ENCODE measurements around the gene THBS2.
"Not testable (repeated sequence)": the region's sequence is repeated elsewhere in the genome, so short reads cannot be mapped to it uniquely, and the experiment has no call there.

THBS2 gene

DNA sequence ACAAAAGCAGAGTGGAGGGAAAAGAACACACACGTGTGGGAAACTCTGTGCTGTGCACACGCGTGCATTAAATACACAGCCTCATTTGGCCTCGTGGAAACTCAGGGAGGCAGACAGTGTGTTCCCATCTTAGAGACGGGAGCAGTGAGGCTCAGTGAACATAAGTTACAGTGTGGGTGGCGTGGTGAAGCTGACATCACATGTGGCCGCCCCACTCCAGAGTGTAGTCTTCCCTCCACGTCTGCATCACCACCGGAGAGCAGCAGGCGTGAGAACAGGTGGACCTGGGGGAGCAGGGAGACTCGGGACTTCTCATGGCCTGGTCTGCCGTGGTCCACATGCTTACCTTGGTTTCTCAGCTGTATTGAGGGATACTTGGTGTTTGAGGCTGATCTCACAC lies 51.7 kb downstream of the THBS2 start:
- no peak overlapping the region for H2AK5ac ChIP-seq (ENCODE audit: low read length)
- no peak overlapping the region for H4K8ac ChIP-seq (ENCODE audit: low read depth, low read length)
- H2BK15ac ChIP-seq (replicated peaks; ENCODE audit: low read depth), result no peak overlapping the region
- no peak overlapping the region for H2BK120ac ChIP-seq (ENCODE audit: low read depth, low read length)
- no peaks in the 10 kb centered on the region for H3K79me2 ChIP-seq (ENCODE audit: control insufficient read depth, insufficient read depth, low read length)
- H2BK5ac ChIP-seq (ENCODE audit: low read length), result no peak overlapping the region
- no peak overlapping the region for H3K4ac ChIP-seq (ENCODE audit: low read depth, low read length)
- no peak overlapping the region for H3K23ac ChIP-seq (ENCODE audit: low read length)
- no peak overlapping the region for H3K4me3 ChIP-seq (ENCODE audit: low read length)
- H3K79me1 ChIP-seq (ENCODE audit: low read length), result no peaks in the 10 kb centered on the region
- H3K56ac ChIP-seq (ENCODE audit: low read length), result no peak overlapping the region
- no peak overlapping the region for H3K4me2 ChIP-seq (ENCODE audit: low read length)
- H3K18ac ChIP-seq (ENCODE audit: low read length), result no peak overlapping the region
- DNase-seq, result no peak
- no peak overlapping the region for H4K5ac ChIP-seq (ENCODE audit: low read length)
- H3K27me3 ChIP-seq (ENCODE audit: insufficient read depth, low read length, poor library complexity), result no peaks in the 10 kb centered on the region
- no peaks in the 10 kb centered on the region for H3K4me1 ChIP-seq (ENCODE audit: control insufficient read depth, low read depth, low read length)
- no peak overlapping the region for H3K27ac ChIP-seq (ENCODE audit: low read depth, low read length)
- no peak overlapping the region for H3K9ac ChIP-seq (ENCODE audit: low read length)
- H3K36me3 ChIP-seq (ENCODE audit: control insufficient read depth, insufficient read depth, low read length), result no peaks in the 10 kb centered on the region
- no CpG with 5 or more reads among the region's 12 CpGs for WGBS (ENCODE audit: extremely low coverage, insufficient coverage, low lambda C conversion rate)

DNA sequence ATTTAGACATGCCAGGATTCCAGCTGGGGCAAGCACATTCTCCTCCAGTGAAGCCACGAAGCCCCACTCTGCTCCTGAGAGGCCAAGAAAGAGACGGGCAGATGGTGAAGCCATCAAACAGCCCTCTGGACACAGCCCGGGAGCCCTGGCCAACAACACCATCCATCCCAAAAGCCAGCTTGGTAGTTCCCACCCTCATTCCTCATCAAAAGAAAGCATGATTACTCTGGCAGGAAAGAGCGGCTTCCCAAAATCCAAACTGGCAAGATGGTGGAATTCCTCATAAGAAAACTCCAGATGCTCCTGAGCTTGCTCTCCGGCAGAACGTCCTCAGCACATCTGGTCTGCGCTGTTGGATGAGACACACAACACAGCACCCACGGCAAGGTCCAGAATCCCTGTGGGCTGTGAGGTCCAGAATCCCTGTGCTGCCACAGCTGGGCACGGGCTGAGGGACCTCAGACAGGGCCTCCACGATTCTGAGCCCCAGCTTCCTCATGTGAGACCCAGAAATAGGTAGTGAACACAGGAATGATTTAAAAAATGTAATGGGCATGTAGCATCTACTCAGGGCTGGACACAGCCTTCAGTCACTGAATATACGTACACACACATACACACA lies 52.6 kb downstream of the THBS2 start:
- H3K27me3 ChIP-seq (ENCODE audit: insufficient read depth, low read length, poor library complexity), result no peaks in the 10 kb centered on the region
- no peak overlapping the region for H3K4me3 ChIP-seq (ENCODE audit: low read length)
- no peak overlapping the region for H4K8ac ChIP-seq (ENCODE audit: low read depth, low read length)
- H3K23ac ChIP-seq (ENCODE audit: low read length), result no peak overlapping the region
- H4K5ac ChIP-seq (ENCODE audit: low read length), result no peak overlapping the region
- no peak overlapping the region for H2AK5ac ChIP-seq (ENCODE audit: low read length)
- no peaks in the 10 kb centered on the region for H3K79me2 ChIP-seq (ENCODE audit: control insufficient read depth, insufficient read depth, low read length)
- no peak overlapping the region for H2BK15ac ChIP-seq (replicated peaks; ENCODE audit: low read depth)
- WGBS (ENCODE audit: extremely low coverage, insufficient coverage, low lambda C conversion rate), result no CpG with 5 or more reads among the region's 11 CpGs
- no peak overlapping the region for H3K18ac ChIP-seq (ENCODE audit: low read length)
- no peaks in the 10 kb centered on the region for H3K79me1 ChIP-seq (ENCODE audit: low read length)
- DNase-seq, result no peak
- no peaks in the 10 kb centered on the region for H3K36me3 ChIP-seq (ENCODE audit: control insufficient read depth, insufficient read depth, low read length)
- no peaks in the 10 kb centered on the region for H3K4me1 ChIP-seq (ENCODE audit: control insufficient read depth, low read depth, low read length)
- H3K4me2 ChIP-seq (ENCODE audit: low read length), result no peak overlapping the region
- no peak overlapping the region for H2BK120ac ChIP-seq (ENCODE audit: low read depth, low read length)
- no peak overlapping the region for H3K9ac ChIP-seq (ENCODE audit: low read length)
- H2BK5ac ChIP-seq (ENCODE audit: low read length), result no peak overlapping the region
- no peak overlapping the region for H3K56ac ChIP-seq (ENCODE audit: low read length)
- H3K4ac ChIP-seq (ENCODE audit: low read depth, low read length), result no peak overlapping the region
- no peak overlapping the region for H3K27ac ChIP-seq (ENCODE audit: low read depth, low read length)

DNA sequence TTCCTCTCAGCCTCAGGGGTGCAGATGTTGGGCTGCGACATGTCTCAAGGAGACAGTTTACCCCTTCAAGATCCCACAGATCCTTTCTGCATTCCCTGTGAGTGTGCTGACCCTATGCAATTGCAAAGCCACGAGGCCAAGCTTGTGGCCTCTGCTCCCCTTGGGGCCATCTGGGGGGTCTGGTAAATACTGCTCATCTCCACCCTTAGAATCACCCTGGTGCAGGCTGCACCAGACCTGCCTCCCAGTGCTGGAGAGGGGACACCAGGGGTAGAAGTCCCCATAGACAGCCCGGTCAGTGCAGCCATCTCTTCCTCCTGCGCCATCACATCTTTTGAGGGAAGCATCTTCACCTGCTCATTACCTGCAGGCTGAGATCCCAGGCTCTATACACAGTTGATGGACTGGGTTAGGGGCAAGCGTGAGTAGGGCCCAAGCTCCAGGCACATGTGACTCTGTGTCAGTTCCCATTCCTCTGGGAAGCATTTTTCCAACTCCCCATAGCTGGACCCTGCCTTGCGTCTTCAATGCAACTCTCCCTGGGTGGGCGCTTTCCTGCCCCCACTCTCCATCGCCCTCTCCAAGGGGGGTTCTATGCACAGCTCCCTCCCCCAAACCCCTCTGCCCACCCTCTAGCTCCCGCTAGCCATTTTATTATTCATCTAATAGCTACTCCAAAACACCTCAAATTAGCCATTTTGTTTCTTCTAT lies 53.9 kb downstream of the THBS2 start:
- H3K4ac ChIP-seq (ENCODE audit: low read depth, low read length), result no peak overlapping the region
- no peak overlapping the region for H3K9ac ChIP-seq (ENCODE audit: low read length)
- no peaks in the 10 kb centered on the region for H3K79me1 ChIP-seq (ENCODE audit: low read length)
- no peak overlapping the region for H3K56ac ChIP-seq (ENCODE audit: low read length)
- no CpG with 5 or more reads among the region's 9 CpGs for WGBS (ENCODE audit: extremely low coverage, insufficient coverage, low lambda C conversion rate)
- H4K5ac ChIP-seq (ENCODE audit: low read length), result no peak overlapping the region
- H3K4me2 ChIP-seq (ENCODE audit: low read length), result no peak overlapping the region
- H3K79me2 ChIP-seq (ENCODE audit: control insufficient read depth, insufficient read depth, low read length), result no peaks in the 10 kb centered on the region
- H3K4me1 ChIP-seq (ENCODE audit: control insufficient read depth, low read depth, low read length), result no peaks in the 10 kb centered on the region
- no peak for DNase-seq
- H3K4me3 ChIP-seq (ENCODE audit: low read length), result no peak overlapping the region
- H2BK120ac ChIP-seq (ENCODE audit: low read depth, low read length), result no peak overlapping the region
- H3K27me3 ChIP-seq (ENCODE audit: insufficient read depth, low read length, poor library complexity), result no peaks in the 10 kb centered on the region
- H3K18ac ChIP-seq (ENCODE audit: low read length), result no peak overlapping the region
- H2BK5ac ChIP-seq (ENCODE audit: low read length), result no peak overlapping the region
- H3K23ac ChIP-seq (ENCODE audit: low read length), result no peak overlapping the region
- H4K8ac ChIP-seq (ENCODE audit: low read depth, low read length), result no peak overlapping the region
- no peak overlapping the region for H2AK5ac ChIP-seq (ENCODE audit: low read length)
- no peak overlapping the region for H3K27ac ChIP-seq (ENCODE audit: low read depth, low read length)
- no peak overlapping the region for H2BK15ac ChIP-seq (replicated peaks; ENCODE audit: low read depth)
- H3K36me3 ChIP-seq (ENCODE audit: control insufficient read depth, insufficient read depth, low read length), result no peaks in the 10 kb centered on the region

DNA sequence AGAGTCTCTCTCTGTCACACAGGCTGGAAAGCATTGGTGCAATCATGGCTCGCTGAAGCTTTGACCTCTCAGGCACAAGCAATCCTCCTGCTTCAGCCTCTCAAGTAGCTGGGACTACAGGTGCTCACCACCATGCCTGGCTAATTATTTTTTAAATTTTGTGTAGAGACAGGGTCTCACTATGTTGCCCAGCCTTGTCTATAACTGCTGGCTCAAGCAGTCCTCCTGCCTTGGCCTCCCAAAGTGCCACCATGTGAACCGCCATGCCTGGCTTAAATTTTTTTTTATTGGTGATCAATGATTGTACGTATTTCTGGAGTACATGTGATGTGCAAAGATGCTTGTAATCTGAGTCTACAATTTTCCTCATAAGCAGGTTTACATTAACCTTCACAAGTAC lies 54.8 kb downstream of the THBS2 start:
- no peak overlapping the region for H2BK120ac ChIP-seq (ENCODE audit: low read depth, low read length)
- no peak overlapping the region for H3K9ac ChIP-seq (ENCODE audit: low read length)
- H3K23ac ChIP-seq (ENCODE audit: low read length), result no peak overlapping the region
- H2BK5ac ChIP-seq (ENCODE audit: low read length), result no peak overlapping the region
- no peaks in the 10 kb centered on the region for H3K79me2 ChIP-seq (ENCODE audit: control insufficient read depth, insufficient read depth, low read length)
- H2AK5ac ChIP-seq (ENCODE audit: low read length), result no peak overlapping the region
- no peak overlapping the region for H3K27ac ChIP-seq (ENCODE audit: low read depth, low read length)
- H3K4me1 ChIP-seq (ENCODE audit: control insufficient read depth, low read depth, low read length), result no peaks in the 10 kb centered on the region
- H2BK15ac ChIP-seq (replicated peaks; ENCODE audit: low read depth), result no peak overlapping the region
- DNase-seq, result no peak
- no CpG with 5 or more reads among the region's 3 CpGs for WGBS (ENCODE audit: extremely low coverage, insufficient coverage, low lambda C conversion rate)
- no peaks in the 10 kb centered on the region for H3K27me3 ChIP-seq (ENCODE audit: insufficient read depth, low read length, poor library complexity)
- no peaks in the 10 kb centered on the region for H3K36me3 ChIP-seq (ENCODE audit: control insufficient read depth, insufficient read depth, low read length)
- no peak overlapping the region for H3K4ac ChIP-seq (ENCODE audit: low read depth, low read length)
- no peak overlapping the region for H3K4me3 ChIP-seq (ENCODE audit: low read length)
- H3K4me2 ChIP-seq (ENCODE audit: low read length), result no peak overlapping the region
- H3K18ac ChIP-seq (ENCODE audit: low read length), result no peak overlapping the region
- no peak overlapping the region for H4K5ac ChIP-seq (ENCODE audit: low read length)
- H3K56ac ChIP-seq (ENCODE audit: low read length), result no peak overlapping the region
- H4K8ac ChIP-seq (ENCODE audit: low read depth, low read length), result no peak overlapping the region
- no peaks in the 10 kb centered on the region for H3K79me1 ChIP-seq (ENCODE audit: low read length)

DNA sequence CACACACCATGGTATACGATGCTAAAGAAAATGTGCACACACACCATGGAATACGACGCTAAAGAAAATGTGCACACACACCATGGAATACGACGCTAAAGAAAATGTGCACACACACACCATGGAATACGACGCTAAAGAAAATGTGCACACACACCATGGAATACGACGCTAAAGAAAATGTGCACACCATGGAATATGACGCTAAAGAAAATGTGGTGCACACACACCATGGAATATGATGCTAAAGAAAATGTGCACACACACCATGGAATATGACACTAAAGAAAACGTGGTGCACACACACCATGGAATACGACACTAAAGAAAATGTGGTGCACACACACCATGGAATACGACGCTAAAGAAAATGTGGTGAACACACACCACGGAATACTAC lies 55.7 kb downstream of the THBS2 start:
- not testable (repeated sequence) for H3K79me1 ChIP-seq (ENCODE audit: low read length); H2BK120ac ChIP-seq (ENCODE audit: low read depth, low read length); H2BK5ac ChIP-seq (ENCODE audit: low read length); H4K8ac ChIP-seq (ENCODE audit: low read depth, low read length); H3K79me2 ChIP-seq (ENCODE audit: control insufficient read depth, insufficient read depth, low read length); H3K4me1 ChIP-seq (ENCODE audit: control insufficient read depth, low read depth, low read length); H3K4me3 ChIP-seq (ENCODE audit: low read length); H3K27me3 ChIP-seq (ENCODE audit: insufficient read depth, low read length, poor library complexity); H3K27ac ChIP-seq (ENCODE audit: low read depth, low read length); H3K9ac ChIP-seq (ENCODE audit: low read length); H2BK15ac ChIP-seq (replicated peaks; ENCODE audit: low read depth); H4K5ac ChIP-seq (ENCODE audit: low read length); H3K56ac ChIP-seq (ENCODE audit: low read length); H2AK5ac ChIP-seq (ENCODE audit: low read length); H3K4me2 ChIP-seq (ENCODE audit: low read length); H3K4ac ChIP-seq (ENCODE audit: low read depth, low read length); H3K18ac ChIP-seq (ENCODE audit: low read length); H3K23ac ChIP-seq (ENCODE audit: low read length); DNase-seq; H3K36me3 ChIP-seq (ENCODE audit: control insufficient read depth, insufficient read depth, low read length)
- no CpG with 5 or more reads among the region's 15 CpGs for WGBS (ENCODE audit: extremely low coverage, insufficient coverage, low lambda C conversion rate)

DNA sequence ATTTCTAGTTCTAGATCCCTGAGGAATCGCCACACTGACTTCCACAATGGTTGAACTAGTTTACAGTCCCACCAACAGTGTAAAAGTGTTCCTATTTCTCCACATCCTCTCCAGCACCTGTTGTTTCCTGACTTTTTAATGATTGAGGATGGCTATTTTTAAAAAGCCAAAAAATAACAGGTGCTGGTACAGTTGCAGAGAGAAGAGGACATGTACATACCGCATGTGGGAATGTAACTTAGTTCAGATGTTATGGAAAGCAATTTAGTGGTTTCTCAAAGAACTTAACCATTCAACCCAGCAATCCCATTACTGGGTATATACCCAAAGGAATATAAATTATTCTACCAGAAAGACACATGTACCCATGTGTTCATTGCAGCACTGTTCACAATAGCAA lies 57.4 kb downstream of the THBS2 start:
- not testable (repeated sequence) for H4K5ac ChIP-seq (ENCODE audit: low read length); H3K4ac ChIP-seq (ENCODE audit: low read depth, low read length); DNase-seq; H3K56ac ChIP-seq (ENCODE audit: low read length); H3K27ac ChIP-seq (ENCODE audit: low read depth, low read length); H3K79me1 ChIP-seq (ENCODE audit: low read length); H3K18ac ChIP-seq (ENCODE audit: low read length); H3K4me1 ChIP-seq (ENCODE audit: control insufficient read depth, low read depth, low read length); H3K36me3 ChIP-seq (ENCODE audit: control insufficient read depth, insufficient read depth, low read length); H2BK5ac ChIP-seq (ENCODE audit: low read length); H2BK120ac ChIP-seq (ENCODE audit: low read depth, low read length); H4K8ac ChIP-seq (ENCODE audit: low read depth, low read length); H2BK15ac ChIP-seq (replicated peaks; ENCODE audit: low read depth); H3K9ac ChIP-seq (ENCODE audit: low read length); H3K79me2 ChIP-seq (ENCODE audit: control insufficient read depth, insufficient read depth, low read length); H2AK5ac ChIP-seq (ENCODE audit: low read length); H3K4me3 ChIP-seq (ENCODE audit: low read length); H3K27me3 ChIP-seq (ENCODE audit: insufficient read depth, low read length, poor library complexity); H3K4me2 ChIP-seq (ENCODE audit: low read length); H3K23ac ChIP-seq (ENCODE audit: low read length)
- no CpG with 5 or more reads among the region's 2 CpGs for WGBS (ENCODE audit: extremely low coverage, insufficient coverage, low lambda C conversion rate)

Data from mesendoderm (in vitro differentiated cells).